Activated CD8-positive, alpha-beta memory T cell treated with anti-CD3 and anti-CD28 coated beads for 4 hours (primary cell): ENCODE measurements around the gene ZDHHC20.

ENCODE experiments used
- DNase-seq, 2 donors: peaks; one replicate each; pipeline ENCODE4 v3.0.0-alpha.2; 2020; ENCODE audit warnings: low read depth in 2 of 2

The ZDHHC20 gene

GRCh38 chr13:21361706-21362105 lies 97.4 kb downstream of the ZDHHC20 start:
- DNase-seq = no peak

GRCh38 chr13:21361123-21361522 lies 98.0 kb downstream of the ZDHHC20 start:
- DNase-seq = no peak

- DNase-seq = no peak
These were observed 98.6 kb downstream of the ZDHHC20 start for GRCh38 chr13:21360463-21360862.

GRCh38 chr13:21359855-21360254 lies 99.2 kb downstream of the ZDHHC20 start:
- DNase-seq = no peak

GRCh38 chr13:21355304-21355703 lies 103.8 kb downstream of the ZDHHC20 start:
- no peak for DNase-seq

GRCh38 chr13:21354721-21355120 lies 104.4 kb downstream of the ZDHHC20 start:
- DNase-seq = no peak

GRCh38 chr13:21348488-21349120 lies 110.5 kb downstream of the ZDHHC20 start:
- no peak for DNase-seq

- no peak for DNase-seq
These were observed 111.3 kb downstream of the ZDHHC20 start for GRCh38 chr13:21347753-21348318.

GRCh38 chr13:21344662-21345176 lies 114.4 kb downstream of the ZDHHC20 start:
- no peak for DNase-seq

- DNase-seq = no peak
These were observed 115.4 kb downstream of the ZDHHC20 start for GRCh38 chr13:21343659-21344058.

GRCh38 chr13:21342699-21343442 lies 116.2 kb downstream of the ZDHHC20 start:
- no peak for DNase-seq

GRCh38 chr13:21341637-21342422 lies 117.3 kb downstream of the ZDHHC20 start:
- DNase-seq = no peak

GRCh38 chr13:21338639-21339278 lies 120.3 kb downstream of the ZDHHC20 start:
- DNase-seq = no peak

- no peak for DNase-seq
These were observed 120.9 kb downstream of the ZDHHC20 start for GRCh38 chr13:21338156-21338555.

GRCh38 chr13:21336609-21337349 lies 122.3 kb downstream of the ZDHHC20 start:
- no peak for DNase-seq

GRCh38 chr13:21333186-21333585 lies 125.9 kb downstream of the ZDHHC20 start:
- DNase-seq = no peak

- DNase-seq = no peak
These were observed 128.8 kb downstream of the ZDHHC20 start for GRCh38 chr13:21330126-21330861.

GRCh38 chr13:21328836-21329477 lies 130.1 kb downstream of the ZDHHC20 start:
- no peak for DNase-seq

GRCh38 chr13:21328201-21328600 lies 130.9 kb downstream of the ZDHHC20 start:
- no peak for DNase-seq
